Forelimb muscle (tissue), 1 donor: ENCODE measurements around the gene HSF4. TPM values are rescaled to one million over a fixed set of nuclear protein-coding genes. Genes with fewer than 3 reads are reported as not detected.

Source experiments
- DNase-seq: peaks from one replicate; pipeline ENCODE4 v3.0.0-alpha.2; 2013; ENCODE audit warnings: low read depth
- polyA plus RNA-seq: library from polyadenylated mRNA; unstranded; fragments of 120-200 nt; gene quantifications from one replicate; pipeline ENCODE4 v1.2.1, GENCODE V29; 2013; ENCODE audit not compliant: insufficient read length

Gene HSF4
- polyA plus RNA-seq, 1 donor, result 3.5 TPM

DNA sequence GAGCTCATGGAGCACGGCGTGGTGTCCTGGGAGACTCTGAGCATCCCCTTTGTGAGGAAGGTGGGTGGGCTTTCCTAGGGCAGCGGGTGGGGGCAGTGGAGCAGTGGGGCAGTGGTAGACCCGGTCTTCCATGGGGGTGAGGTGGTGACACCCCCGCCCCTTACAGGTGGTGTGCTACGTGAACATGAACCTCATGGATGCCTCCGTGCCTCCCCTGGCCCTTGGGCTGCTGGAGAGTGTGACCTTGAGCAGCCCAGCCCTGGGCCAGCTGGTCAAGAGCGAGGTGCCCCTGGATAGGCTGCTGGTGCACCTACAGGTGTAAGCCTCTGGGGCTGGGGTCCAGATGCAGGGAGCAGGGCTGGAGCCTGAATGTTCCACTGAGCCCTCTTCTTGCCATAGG, 35.9 kb downstream of the HSF4 start:
- DNase-seq, result no peak

DNA sequence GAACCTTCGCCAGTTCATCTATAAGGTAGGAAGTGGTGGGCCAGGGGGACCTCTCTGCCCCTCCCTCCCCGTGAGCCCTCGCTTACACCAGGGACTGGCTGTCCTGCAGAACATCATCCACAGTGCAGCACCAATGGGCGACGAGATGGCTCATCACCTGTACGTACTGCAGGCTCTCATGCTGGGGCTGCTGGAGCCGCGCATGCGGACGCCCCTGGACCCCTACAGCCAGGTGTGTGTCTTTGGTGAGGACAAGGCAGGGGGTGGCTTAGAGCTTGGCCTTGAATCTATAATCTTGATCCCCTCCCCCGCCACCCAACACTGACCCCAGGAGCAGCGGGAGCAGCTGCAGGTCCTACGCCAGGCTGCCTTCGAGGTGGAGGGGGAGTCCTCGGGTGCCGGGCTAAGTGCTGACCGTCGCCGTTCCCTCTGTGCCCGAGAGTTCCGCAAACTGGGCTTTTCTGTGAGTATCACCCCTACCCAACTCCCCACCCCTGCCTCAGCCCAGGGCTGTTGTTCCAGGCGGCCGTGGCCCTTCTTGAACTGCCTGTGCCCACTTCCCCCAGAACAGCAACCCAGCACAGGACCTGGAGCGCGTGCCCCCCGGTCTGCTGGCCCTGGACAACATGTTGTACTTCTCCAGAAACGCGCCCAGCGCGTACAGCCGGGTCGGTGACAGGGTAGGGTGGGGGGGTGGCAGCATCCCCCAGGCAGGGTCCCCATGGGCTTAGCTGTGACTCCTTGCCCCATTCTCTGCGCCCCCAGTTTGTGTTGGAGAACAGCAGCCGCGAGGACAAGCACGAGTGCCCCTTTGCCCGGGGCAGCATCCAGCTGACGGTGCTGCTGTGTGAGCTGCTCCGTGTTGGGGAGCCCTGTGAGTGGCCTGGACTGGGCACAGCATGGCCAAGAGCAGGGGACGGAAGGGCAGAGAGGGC, 37.1 kb downstream of the HSF4 start:
- no peak for DNase-seq

DNA sequence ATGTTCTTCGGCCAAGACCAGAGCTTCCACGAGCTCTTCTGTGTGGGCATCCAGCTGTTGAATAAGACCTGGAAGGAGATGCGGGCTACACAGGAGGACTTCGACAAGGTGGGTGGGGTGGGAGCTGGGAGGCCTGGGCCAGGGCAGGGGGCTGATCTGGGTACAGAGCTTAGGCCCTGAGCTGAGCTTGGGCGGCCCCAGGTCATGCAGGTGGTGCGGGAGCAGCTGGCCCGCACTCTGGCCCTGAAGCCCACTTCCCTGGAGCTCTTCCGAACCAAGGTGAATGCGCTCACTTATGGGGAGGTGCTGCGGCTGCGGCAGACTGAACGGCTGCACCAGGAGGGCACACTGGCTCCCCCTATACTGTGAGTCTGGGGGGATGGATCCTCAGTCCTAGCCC, 37.9 kb downstream of the HSF4 start:
- no peak for DNase-seq

DNA sequence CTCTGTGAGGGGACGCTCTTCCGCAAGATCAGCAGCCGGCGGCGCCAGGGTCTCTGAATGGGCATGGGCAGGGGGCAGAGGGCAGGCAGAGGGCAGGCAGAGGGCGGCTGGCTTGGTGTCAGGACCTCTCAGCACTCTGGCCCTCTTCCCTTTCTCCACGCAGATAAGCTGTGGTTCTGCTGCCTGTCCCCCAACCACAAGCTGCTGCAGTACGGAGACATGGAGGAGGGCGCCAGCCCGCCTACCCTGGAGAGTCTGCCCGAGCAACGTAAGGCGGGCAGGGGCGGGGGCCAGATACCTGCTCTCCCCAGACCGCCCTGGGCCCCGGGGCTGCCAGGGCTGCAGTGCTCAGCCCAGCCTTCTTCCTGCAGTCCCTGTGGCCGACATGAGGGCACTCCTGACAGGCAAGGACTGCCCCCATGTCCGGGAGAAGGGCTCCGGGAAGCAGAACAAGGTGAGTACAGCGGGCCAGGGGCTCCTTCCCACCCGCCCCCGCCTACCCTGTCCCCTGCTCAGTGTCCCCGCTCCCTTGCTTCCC, 38.5 kb downstream of the HSF4 start:
- no peak for DNase-seq

DNA sequence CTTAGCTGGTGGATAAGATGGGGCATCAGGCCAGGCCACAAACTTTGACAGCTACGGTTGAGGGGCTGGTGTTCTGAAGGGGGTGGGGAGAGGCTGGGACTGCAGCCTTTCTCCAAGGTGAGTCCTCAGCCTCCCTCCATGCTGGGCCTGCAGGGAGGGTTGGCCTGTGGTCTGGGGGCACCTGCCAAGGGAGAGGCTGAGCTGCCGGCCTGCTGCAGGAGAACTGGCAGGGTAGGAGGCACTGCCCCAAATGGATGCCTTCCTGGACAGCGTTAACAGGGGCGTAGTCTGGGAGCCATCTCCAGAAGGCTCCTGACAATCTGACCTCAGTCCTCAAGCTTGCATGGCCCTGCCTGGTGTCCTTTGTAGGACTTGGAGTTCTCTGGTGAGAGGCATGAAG, 39.5 kb downstream of the HSF4 start:
- DNase-seq, result no peak

DNA sequence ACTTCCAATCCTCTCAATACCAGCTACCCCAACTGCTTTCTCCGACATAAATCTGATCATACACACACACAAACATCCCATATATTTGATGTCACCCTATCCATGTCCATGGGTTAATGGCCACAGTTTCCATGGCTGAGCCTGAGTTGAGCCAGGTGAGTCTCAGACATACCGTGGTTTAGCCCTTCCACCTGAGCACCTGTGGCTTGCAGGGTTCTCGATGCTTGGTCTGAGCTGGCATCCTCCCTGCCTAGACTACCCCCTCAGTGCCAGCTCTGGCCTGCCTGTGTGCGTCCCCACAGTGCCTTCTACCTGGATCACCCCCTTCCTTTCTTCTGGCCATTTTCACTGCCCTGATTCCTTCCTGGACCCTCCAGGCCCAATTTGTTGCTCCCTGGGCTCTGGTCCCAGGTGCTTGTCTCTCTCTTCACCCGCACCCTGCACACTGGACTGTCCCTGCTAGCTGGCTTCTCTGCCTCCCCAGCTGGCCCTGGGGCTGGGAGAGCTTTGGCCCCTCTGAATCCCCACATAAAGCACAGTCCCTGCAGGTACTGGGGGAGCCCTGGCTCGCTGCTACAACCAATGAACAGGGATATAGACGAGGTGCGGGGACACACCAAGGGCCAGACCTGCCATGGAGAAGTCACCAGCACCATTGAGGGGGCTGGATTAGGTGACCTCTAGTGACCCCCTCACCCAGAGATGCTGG, 41.7 kb downstream of the HSF4 start:
- DNase-seq, result no peak

DNA sequence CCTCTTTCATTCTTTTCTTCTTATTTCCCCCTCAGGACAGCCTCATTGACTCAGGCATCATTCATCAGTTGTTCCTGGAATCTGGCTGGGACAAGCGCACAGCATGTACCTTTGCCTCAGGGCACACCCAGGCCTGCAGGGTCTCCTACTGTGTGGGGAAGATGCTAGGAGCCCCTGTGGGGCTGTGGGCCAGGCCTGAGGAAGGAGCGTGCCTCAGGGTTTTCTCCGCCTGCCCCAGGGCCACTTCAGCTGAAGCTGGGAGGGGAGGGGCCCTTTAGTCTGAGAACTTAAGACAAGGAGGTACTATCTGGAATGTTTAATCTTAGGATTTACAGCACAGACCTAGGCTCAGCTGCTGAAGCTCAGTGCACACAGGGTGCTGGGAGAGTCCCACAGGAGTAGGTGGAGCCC, 42.3 kb downstream of the HSF4 start:
- no peak for DNase-seq

DNA sequence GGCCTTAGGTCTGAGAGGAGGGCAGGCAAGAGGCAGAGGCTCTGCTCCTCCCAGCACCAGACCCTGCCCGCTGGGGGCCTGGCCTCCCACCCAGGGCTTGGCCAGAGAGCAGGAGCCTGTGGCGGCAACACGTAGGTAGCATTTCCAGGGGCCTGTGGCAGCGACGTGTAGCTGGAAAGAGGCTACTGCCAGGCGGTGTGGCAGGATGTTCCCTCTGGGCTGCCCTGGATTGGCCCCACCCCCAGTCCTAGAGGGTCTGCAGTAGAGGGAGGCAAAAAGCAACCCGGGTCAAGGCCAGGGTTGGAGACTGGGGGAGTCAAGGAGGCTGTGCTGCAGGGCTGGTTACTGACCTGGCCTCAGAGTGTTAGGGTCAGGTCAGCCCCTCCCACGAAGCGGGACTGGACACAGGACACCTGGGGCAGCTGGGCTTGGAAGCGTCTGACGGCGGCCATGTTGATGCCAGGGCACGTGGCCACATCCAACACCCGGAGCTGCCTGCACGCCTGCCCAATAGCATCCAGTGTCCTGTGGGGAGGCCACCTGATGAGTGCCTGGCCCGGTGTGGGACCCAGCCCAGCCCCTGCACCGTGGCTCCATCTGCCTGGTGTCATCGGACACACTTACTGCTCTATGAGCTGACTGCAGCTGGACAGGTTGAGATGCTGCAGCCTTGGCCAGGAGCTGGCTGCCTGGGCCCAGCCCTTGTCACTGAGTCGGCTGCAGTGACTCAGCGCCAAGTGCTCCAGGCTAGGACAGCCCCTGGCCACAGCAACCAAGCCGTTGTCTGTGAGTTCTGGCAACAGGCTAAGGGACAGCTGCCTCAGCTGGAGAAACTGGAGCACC, 42.9 kb downstream of the HSF4 start:
- no peak for DNase-seq

DNA sequence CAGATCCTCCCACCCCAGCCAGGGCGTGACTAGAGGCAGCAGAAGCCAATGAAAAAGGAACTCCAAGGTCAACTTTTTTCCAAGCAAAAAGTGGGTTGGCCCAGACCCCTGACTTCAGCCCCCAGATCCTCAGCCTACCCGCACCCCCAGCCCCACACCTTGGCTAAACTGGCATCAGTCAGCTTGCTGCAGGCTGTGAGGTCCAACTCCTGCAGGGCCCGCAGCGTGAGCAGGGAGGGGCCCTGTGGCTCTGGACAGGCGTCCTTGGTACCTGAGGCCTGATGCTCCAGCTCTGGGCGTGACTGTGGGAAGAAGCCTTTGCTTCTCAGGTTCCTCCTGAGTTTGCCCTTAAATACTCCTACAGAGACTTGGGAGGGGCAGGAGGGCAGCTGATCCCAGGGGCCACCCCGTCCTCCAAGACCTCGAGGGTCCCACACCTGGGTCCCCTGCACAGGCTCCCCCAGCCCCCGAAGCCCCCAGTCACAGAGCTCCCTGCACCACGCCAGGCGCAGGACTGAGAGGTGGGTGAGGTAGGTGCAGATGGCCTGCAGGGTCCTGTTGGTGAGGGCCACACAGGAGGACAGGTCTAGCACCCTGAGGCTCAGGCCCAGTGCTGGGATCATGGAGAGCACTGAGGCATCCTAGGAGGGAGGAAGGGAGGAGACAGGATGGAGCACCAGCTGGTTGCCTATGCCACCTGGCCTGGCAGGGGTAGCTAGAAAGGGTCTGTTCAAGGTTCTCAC, 43.8 kb downstream of the HSF4 start:
- no peak for DNase-seq

DNA sequence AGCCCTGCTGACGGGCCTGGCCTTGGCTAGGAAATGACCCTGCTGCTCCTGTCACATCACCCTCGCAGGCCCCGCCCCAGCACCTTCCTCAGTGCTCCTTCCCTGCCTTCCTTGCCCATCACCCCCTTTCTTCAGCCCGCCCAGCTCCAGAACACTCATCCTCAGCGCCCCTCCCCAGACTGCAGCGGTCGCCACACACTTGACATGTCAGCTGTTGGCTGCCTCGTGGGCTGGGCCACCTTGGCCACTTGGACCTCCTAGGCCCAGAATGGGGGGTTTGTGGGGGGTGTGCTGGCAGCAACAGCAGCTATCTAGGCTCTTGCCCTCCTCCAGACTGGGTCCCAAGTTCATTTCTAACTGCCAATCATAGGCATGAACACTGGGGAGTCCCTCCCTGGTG, 45.0 kb downstream of the HSF4 start:
- DNase-seq, result no peak

DNA sequence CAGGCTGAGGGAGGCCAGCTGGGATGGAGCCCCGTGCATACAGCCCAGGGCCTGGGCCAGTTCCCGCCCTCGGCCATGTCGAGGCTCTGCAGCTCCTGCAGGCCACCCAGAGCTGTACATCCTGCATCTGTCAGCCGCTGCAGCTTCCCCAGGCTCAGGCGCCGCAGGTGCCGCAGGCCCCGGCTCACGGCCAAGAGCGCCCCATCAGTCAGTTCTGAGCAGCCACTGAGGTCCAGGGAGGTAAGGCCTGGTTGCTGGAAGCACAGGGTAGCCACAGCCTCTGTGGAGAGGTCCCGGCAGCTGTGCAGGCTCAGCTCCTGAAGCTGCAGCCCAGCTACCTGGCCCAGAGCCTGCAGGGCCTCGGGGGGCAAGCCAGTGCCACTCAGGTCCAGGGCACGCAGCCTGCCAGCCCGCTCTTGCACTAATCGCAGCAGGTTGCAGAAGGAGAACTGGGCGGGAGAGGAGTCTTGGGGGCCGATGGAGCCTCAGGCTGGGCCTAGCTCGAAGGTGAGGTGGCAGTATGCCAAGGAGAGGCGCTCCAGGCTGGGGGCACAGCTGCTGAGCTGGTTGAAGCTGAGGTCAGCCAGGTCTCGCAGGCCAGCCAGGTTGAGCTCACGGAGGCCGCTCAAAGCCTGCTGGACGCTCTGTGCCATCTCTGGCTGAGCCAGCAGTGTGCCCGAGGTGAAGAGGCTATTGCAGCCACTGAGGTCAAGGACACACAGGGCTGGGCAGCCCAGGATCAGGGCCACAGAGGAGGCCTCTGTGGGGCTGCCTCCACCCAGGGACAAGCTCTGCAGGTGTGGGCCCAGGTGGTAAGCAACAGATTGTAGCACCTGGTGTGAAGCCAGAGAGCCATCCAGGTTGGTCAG, 45.8 kb downstream of the HSF4 start:
- no peak for DNase-seq

DNA sequence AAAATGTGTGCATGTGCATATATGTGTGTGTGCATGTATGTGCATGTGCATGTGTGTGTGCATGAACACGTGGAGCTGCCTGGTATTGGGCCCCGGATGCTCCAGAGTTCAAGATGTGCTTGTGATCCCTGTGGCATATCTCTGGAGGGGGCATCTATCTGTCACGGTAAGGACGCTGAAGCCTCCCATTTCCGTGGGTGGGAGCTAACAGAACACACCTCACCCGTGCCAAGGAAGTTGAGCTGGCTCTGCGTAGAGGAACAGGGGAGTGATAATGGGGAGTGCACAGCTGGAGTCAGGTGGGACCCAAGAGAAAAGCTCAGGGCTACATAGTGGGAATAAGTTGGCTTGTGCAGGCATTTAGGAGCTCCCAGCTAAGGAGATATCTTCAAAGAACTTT, 47.1 kb downstream of the HSF4 start:
- DNase-seq, result no peak

DNA sequence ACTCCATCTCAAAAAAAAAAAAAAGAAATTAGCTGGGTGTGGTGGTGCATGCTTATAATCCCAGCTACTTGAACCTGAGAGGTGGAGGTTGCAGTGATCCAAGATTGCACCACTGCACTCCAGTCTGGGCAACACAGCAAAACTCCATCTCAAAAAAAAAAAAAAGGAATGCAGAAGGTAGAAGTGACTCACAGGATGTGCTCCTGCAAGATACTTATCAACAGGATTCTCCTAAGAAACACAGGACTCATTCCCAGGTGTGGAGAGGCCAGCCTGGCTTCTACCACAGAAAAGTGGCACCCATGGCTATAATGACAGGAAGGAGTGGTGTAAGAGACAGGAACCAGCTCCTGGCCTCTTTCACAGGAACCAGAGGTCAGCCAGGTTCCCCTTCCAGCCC, 48.2 kb downstream of the HSF4 start:
- DNase-seq, result no peak

DNA sequence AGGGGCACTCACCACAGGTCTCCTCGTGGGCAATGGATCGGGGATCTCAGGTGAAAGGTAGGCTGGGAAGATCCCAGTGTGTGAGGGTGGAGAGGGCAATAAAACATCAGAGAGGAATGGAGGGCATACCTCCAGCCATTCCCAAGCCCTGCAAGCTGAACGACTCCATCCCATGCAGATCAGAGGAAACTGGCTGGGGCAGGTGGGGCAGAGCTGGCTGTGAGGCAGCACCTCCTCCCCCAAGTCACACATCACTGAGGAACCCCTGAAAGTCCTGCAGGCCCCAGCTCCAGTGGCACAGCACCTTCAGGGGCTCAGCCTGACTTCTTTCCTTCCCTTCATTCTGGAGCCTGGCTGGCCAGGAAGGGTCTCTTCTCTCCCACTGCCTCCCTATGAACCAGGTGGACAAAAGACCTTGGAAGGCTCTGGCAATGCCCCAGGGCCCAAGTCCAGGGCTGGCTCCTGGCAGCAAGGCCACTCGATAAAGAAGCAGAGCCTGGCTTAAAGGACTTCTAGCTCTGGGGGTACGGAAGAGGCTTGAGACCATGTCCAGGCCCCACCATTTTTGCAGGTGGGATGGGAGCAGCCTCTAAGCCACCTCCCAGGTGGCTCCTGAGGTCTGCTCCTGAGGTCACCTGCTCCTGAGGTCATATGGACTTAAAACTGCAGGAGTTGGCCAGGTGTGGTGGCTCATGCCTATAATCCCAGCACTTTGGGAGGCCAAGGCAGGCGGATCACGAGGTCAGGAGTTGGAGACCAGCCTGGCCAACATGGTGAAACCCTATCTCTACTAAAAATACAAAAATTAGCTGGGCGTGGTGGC, 48.9 kb downstream of the HSF4 start:
- no peak for DNase-seq

DNA sequence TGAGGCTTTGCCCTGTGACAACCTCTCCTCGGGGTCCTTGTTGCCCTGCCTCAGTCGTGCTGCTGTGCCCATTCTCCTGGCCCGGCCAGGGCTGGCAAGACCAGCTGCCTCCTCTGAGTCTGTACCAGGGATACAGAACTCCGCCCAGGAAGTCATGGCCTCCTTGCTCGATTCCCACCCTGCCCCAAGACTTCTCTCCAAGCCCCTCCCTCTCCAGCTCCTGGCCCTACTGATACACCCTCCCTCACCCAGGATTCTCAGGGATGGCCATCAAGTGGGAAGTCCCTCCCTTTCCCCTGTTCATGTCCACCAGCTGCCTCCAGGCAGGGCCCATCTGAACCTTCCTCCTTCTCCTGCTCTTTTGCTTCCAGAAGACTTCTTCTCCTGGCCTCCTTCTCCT, 51.2 kb downstream of the HSF4 start:
- no peak for DNase-seq

DNA sequence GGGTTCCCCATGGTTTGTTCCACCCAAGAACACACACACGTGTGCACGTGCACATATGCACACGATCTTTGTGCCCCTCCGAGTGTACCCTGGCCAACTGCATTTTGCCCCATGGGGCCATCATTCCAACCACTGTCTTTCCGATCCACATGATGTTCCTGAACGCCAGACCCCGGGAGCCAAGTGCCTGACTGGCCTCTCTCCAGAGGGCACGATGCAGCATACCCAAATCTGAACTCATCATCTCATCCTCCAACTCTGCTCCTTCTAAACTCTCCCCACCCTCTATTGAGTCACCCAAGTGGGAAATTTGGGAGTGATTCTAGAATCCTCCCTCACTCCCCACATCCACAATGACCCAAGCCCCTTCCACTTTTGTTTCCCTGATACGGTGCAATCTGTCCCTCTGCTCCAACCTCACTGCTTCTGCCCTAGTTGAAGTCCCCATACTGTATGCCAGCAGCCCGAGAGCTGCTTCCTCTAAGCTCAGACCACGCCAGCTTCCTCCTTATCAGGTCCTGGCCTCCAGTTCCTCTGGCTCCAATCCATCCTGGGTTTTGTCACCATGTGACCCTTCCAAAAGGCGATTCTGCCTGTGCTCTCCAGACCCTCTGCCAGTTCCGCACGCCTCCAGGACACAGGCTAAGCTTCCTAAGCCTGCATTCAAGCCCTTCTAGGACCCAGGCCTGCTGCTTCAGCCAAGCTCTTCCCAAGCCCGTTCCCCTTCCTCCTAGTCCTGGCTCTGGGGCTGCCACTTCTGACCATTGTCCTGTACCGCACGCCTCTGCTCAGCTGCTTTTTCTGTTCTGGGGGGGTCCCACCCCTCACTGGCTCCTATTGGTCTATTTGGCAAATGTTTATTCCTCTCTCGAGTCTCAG, 52.3 kb downstream of the HSF4 start:
- no peak for DNase-seq
